Activated naive CD4-positive, alpha-beta T cell treated with anti-CD3 and anti-CD28 coated beads, Interleukin-2, amount 50 U/mL, for 72 hours (primary cell): ENCODE results near the gene TCL1B. TPM values are rescaled to one million over a fixed set of nuclear protein-coding genes. Genes with fewer than 3 reads are reported as not detected.
A peak's percentile ranks its signal among the peaks of the same experiment; 100 is the strongest.
"Not testable (repeated sequence)": the region's sequence is repeated elsewhere in the genome, so short reads cannot be mapped to it uniquely, and the experiment has no call there.

Experiments
- ATAC-seq, 2 donors: fragments of 150-1000 bp; cut with Tn5 transposase; 2 replicates each; pipeline ENCODE4 v1.10.0; 2021; ENCODE audit warnings: mild to moderate bottlenecking in 2 of 2, moderate library complexity in 2 of 2
- DNase-seq, 2 donors: peaks; one replicate each; pipeline ENCODE4 v3.0.0; 2021 to 2022; ENCODE audit warnings: low spot score in 2 of 2
- H3K27ac Mint-ChIP-seq, 2 donors: one replicate each; pipeline ENCODE4 v1.8.0; 2022; ENCODE audit warnings: mild to moderate bottlenecking in 2 of 2, mixed read lengths in 2 of 2
- H3K36me3 Mint-ChIP-seq, 2 donors: one replicate each; pipeline ENCODE4 v1.8.0; 2022; ENCODE audit warnings: mixed read lengths in 2 of 2
- H3K9me3 Mint-ChIP-seq, 2 donors: one replicate each; pipeline ENCODE4 v1.8.0; 2022; ENCODE audit warnings: mixed read lengths in 2 of 2
- total RNA-seq, 2 donors: library from RNA; stranded (reverse); gene quantifications; one replicate each; pipeline ENCODE4 v1.2.3, GENCODE V29; 2022

Gene TCL1B
- total RNA-seq, 2 donors from 2014 or later, result not detected

GRCh38 chr14:95663226-95663797 lies 22.9 kb upstream of the TCL1B start:
- no peaks in the 10 kb centered on the region for H3K9me3 Mint-ChIP-seq
- no peak overlapping the region for H3K27ac Mint-ChIP-seq
- ATAC-seq (no peak), DNase-seq (no peak)
- no peaks in the 10 kb centered on the region for H3K36me3 Mint-ChIP-seq

GRCh38 chr14:95664066-95664465 lies 22.2 kb upstream of the TCL1B start:
- H3K27ac Mint-ChIP-seq, result no peak overlapping the region
- ATAC-seq, result no peak
- no peak for DNase-seq
- H3K9me3 Mint-ChIP-seq, result no peaks in the 10 kb centered on the region
- H3K36me3 Mint-ChIP-seq, result no peaks in the 10 kb centered on the region

- Mint-ChIP-seq H3K36me3 (no peaks in the 10 kb centered on the region), H3K9me3 (no peaks in the 10 kb centered on the region), H3K27ac (peak overlapping the region in 1 of 2 donors; percentile 77)
- ATAC-seq (no peak), DNase-seq (no peak)
These were observed 21.7 kb upstream of the TCL1B start for GRCh38 chr14:95664546-95664945.

- H3K36me3 Mint-ChIP-seq, DNase-seq, H3K27ac Mint-ChIP-seq, H3K9me3 Mint-ChIP-seq, ATAC-seq: not testable (repeated sequence)
These were observed 20.7 kb upstream of the TCL1B start for GRCh38 chr14:95665530-95665929.

GRCh38 chr14:95666450-95666849 lies 19.8 kb upstream of the TCL1B start:
- no peak overlapping the region for H3K27ac Mint-ChIP-seq
- no peaks in the 10 kb centered on the region for H3K36me3 Mint-ChIP-seq
- DNase-seq, result no peak
- H3K9me3 Mint-ChIP-seq, result no peaks in the 10 kb centered on the region
- no peak for ATAC-seq

GRCh38 chr14:95667249-95667693 lies 19.0 kb upstream of the TCL1B start:
- Mint-ChIP-seq H3K36me3 (no peaks in the 10 kb centered on the region), H3K9me3 (no peaks in the 10 kb centered on the region), H3K27ac (no peak overlapping the region)
- ATAC-seq, result no peak
- no peak for DNase-seq

GRCh38 chr14:95668235-95668772 lies 17.9 kb upstream of the TCL1B start:
- Mint-ChIP-seq H3K9me3 (no peaks in the 10 kb centered on the region), H3K27ac (no peak overlapping the region), H3K36me3 (no peaks in the 10 kb centered on the region)
- DNase-seq, result no peak
- ATAC-seq, result no peak

- H3K9me3 Mint-ChIP-seq, result no peaks in the 10 kb centered on the region
- H3K27ac Mint-ChIP-seq, result no peak overlapping the region
- H3K36me3 Mint-ChIP-seq, result no peaks in the 10 kb centered on the region
- DNase-seq, result no peak
- ATAC-seq, result no peak
These were observed 11.6 kb upstream of the TCL1B start for GRCh38 chr14:95674613-95675012.

- Mint-ChIP-seq H3K27ac (no peak overlapping the region), H3K36me3 (no peaks in the 10 kb centered on the region), H3K9me3 (no peaks in the 10 kb centered on the region)
- DNase-seq (no peak), ATAC-seq (no peak)
These were observed 10.7 kb upstream of the TCL1B start for GRCh38 chr14:95675486-95675885.

GRCh38 chr14:95677179-95677835 lies 8.9 kb upstream of the TCL1B start:
- DNase-seq (no peak), ATAC-seq (no peak)
- H3K9me3 Mint-ChIP-seq, result no peaks in the 10 kb centered on the region
- H3K36me3 Mint-ChIP-seq, result no peaks in the 10 kb centered on the region
- no peak overlapping the region for H3K27ac Mint-ChIP-seq

GRCh38 chr14:95679148-95679815 lies 6.9 kb upstream of the TCL1B start:
- ATAC-seq (no peak), DNase-seq (no peak)
- H3K27ac Mint-ChIP-seq, result no peak overlapping the region
- H3K9me3 Mint-ChIP-seq, result no peaks in the 10 kb centered on the region
- H3K36me3 Mint-ChIP-seq, result no peaks in the 10 kb centered on the region

GRCh38 chr14:95679998-95680735 lies 6.1 kb upstream of the TCL1B start:
- Mint-ChIP-seq H3K9me3 (no peaks in the 10 kb centered on the region), H3K36me3 (no peaks in the 10 kb centered on the region), H3K27ac (no peak overlapping the region)
- DNase-seq, result no peak
- ATAC-seq, result no peak

- Mint-ChIP-seq H3K9me3 (no peaks in the 10 kb centered on the region), H3K36me3 (no peaks in the 10 kb centered on the region), H3K27ac (no peak overlapping the region)
- no peak for ATAC-seq
- DNase-seq, result no peak
These were observed 5.1 kb upstream of the TCL1B start for GRCh38 chr14:95681153-95681552.

GRCh38 chr14:95683793-95684192 lies 2.4 kb upstream of the TCL1B start:
- H3K36me3 Mint-ChIP-seq, result no peaks in the 10 kb centered on the region
- peak in 1 of 2 donors; percentile 52 for ATAC-seq
- no peaks in the 10 kb centered on the region for H3K9me3 Mint-ChIP-seq

GRCh38 chr14:95686935-95687334 lies 709 bp downstream of the TCL1B start:
- DNase-seq (no peak), ATAC-seq (no peak)
- H3K27ac Mint-ChIP-seq, result no peak overlapping the region
- no peaks in the 10 kb centered on the region for H3K36me3 Mint-ChIP-seq
- no peaks in the 10 kb centered on the region for H3K9me3 Mint-ChIP-seq

More at GRCh38 chr14:95683793-95684192, 2.4 kb upstream of the TCL1B start:
- no peak for DNase-seq
- H3K27ac Mint-ChIP-seq, result no peak overlapping the region

GRCh38 chr14:95689441-95689840 lies 3.2 kb downstream of the TCL1B start:
- no peaks in the 10 kb centered on the region for H3K36me3 Mint-ChIP-seq
- H3K27ac Mint-ChIP-seq, result no peak overlapping the region
- no peaks in the 10 kb centered on the region for H3K9me3 Mint-ChIP-seq
- no peak for ATAC-seq
- DNase-seq, result no peak

- H3K36me3 Mint-ChIP-seq, result no peaks in the 10 kb centered on the region
- no peak overlapping the region for H3K27ac Mint-ChIP-seq
- DNase-seq, result no peak
- H3K9me3 Mint-ChIP-seq, result no peaks in the 10 kb centered on the region
- ATAC-seq, result no peak
These were observed 4.6 kb downstream of the TCL1B start for GRCh38 chr14:95690815-95691214.
